ENCODE measurements around the gene FCGR2B.
"Not testable (repeated sequence)": the region's sequence is repeated elsewhere in the genome, so short reads cannot be mapped to it uniquely, and the experiment has no call there.

DNA sequence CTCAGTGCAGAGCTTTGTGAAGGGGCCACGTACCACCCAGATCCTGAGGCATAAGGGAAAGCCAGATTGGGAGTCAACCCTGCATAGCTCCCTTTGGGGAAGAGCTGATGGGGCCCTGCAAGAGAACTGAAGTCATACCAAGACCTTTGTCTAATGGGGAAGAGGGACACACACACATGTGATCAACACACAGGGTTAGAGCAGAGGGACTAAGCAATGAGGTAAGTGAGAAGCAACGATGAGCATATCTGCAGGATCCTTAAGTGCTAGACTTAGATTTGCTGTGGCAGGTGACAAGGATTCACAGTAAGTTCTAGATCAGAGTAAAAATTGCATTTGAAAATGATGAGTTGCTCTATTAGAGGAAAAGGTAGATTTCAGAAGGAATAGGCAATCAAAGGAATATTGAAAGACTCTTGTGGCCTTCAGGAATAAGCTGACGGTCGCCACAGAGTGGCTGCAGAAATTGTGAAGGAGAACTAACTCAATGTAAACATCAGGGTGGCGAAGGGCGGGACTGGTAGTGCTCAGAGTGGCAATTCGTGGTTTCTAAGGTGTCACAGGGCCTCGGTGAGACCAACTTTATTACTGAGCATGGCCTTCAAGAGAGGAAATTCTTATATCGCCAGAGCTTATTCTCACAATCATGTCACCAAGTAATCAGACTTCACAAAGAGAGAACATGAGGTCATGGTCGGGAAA, 36.3 kb upstream of the FCGR2B start:
- not testable (repeated sequence) for TF ChIP-seq EZH2phosphoT487 (IDR thresholded peaks at IDR 0.05)
- TF ChIP-seq, protein P1, sequence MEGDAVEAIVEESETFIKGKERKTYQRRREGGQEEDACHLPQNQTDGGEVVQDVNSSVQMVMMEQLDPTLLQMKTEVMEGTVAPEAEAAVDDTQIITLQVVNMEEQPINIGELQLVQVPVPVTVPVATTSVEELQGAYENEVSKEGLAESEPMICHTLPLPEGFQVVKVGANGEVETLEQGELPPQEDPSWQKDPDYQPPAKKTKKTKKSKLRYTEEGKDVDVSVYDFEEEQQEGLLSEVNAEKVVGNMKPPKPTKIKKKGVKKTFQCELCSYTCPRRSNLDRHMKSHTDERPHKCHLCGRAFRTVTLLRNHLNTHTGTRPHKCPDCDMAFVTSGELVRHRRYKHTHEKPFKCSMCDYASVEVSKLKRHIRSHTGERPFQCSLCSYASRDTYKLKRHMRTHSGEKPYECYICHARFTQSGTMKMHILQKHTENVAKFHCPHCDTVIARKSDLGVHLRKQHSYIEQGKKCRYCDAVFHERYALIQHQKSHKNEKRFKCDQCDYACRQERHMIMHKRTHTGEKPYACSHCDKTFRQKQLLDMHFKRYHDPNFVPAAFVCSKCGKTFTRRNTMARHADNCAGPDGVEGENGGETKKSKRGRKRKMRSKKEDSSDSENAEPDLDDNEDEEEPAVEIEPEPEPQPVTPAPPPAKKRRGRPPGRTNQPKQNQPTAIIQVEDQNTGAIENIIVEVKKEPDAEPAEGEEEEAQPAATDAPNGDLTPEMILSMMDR (IDR thresholded peaks at IDR 0.05): not testable (repeated sequence)

Measured in neural progenitor cell (in vitro differentiated cells).